ENCODE data around the gene TYW5. TPM values are rescaled to one million over a fixed set of nuclear protein-coding genes. Genes with fewer than 3 reads are reported as not detected.

TYW5 gene
- total RNA-seq, 2 donors from 2014 or later, result 9.4 to 15.7 TPM

- Mint-ChIP-seq H3K27ac (no peak overlapping the region), H3K27me3 (peaks cover 10% of the 10 kb centered on the region), H3K4me3 (no peak overlapping the region), H3K36me3 (ENCODE audit: low read depth) (no peaks in the 10 kb centered on the region), H3K4me1 (peaks cover 10% of the 10 kb centered on the region)
- DNase-seq, result no peak
- ATAC-seq, result no peak
- H3K9me3 ChIP-seq (ENCODE audit: control insufficient read depth, low read length, poor library complexity, severe bottlenecking), result no peaks in the 10 kb centered on the region
These were observed 29.5 kb upstream of the TYW5 start for GRCh38 chr2:199984755-199985154.

- H3K27ac Mint-ChIP-seq, result no peak overlapping the region
- no peaks in the 10 kb centered on the region for H3K9me3 ChIP-seq (ENCODE audit: control insufficient read depth, low read length, poor library complexity, severe bottlenecking)
- DNase-seq, result no peak
- no peak overlapping the region for H3K4me3 Mint-ChIP-seq
- H3K27me3 Mint-ChIP-seq, result peaks cover 7% of the 10 kb centered on the region
- no peaks in the 10 kb centered on the region for H3K36me3 Mint-ChIP-seq (ENCODE audit: low read depth)
- H3K4me1 Mint-ChIP-seq, result peaks cover 11% of the 10 kb centered on the region
- no peak for ATAC-seq
These were observed 28.9 kb upstream of the TYW5 start for GRCh38 chr2:199984159-199984558.

GRCh38 chr2:199983534-199983933 lies 28.2 kb upstream of the TYW5 start:
- DNase-seq (no peak), ATAC-seq (no peak)
- H3K9me3 ChIP-seq (ENCODE audit: control insufficient read depth, low read length, poor library complexity, severe bottlenecking), result no peaks in the 10 kb centered on the region
- Mint-ChIP-seq H3K4me3 (no peak overlapping the region), H3K27me3 (peaks cover 5% of the 10 kb centered on the region), H3K4me1 (peaks cover 14% of the 10 kb centered on the region), H3K27ac (no peak overlapping the region), H3K36me3 (ENCODE audit: low read depth) (no peaks in the 10 kb centered on the region)

GRCh38 chr2:199982126-199982843 lies 27.0 kb upstream of the TYW5 start:
- Mint-ChIP-seq H3K36me3 (ENCODE audit: low read depth) (no peaks in the 10 kb centered on the region), H3K4me3 (no peak overlapping the region), H3K27me3 (peaks cover 5% of the 10 kb centered on the region), H3K4me1 (peaks cover 19% of the 10 kb centered on the region), H3K27ac (peak overlapping the region; percentile 32)
- no peaks in the 10 kb centered on the region for H3K9me3 ChIP-seq (ENCODE audit: control insufficient read depth, low read length, poor library complexity, severe bottlenecking)
- DNase-seq (no peak), ATAC-seq (no peak)

- DNase-seq (peak; percentile 62 to 80 (median 68)), ATAC-seq (peak; percentile 73)
- H3K27ac Mint-ChIP-seq, result peak overlapping the region; percentile 45
- H3K4me1 Mint-ChIP-seq, result peaks cover 16% of the 10 kb centered on the region
- peaks cover 3% of the 10 kb centered on the region for H3K36me3 Mint-ChIP-seq (ENCODE audit: low read depth)
- H3K27me3 Mint-ChIP-seq, result peaks cover 5% of the 10 kb centered on the region
- H3K4me3 Mint-ChIP-seq, result no peak overlapping the region
- H3K9me3 ChIP-seq (ENCODE audit: control insufficient read depth, low read length, poor library complexity, severe bottlenecking), result no peaks in the 10 kb centered on the region
These were observed 24.7 kb upstream of the TYW5 start for GRCh38 chr2:199979832-199980628.

- no peaks in the 10 kb centered on the region for H3K9me3 ChIP-seq (ENCODE audit: control insufficient read depth, low read length, poor library complexity, severe bottlenecking)
- Mint-ChIP-seq H3K36me3 (ENCODE audit: low read depth) (peaks cover 3% of the 10 kb centered on the region), H3K27ac (no peak overlapping the region), H3K27me3 (peaks cover 5% of the 10 kb centered on the region), H3K4me3 (no peak overlapping the region), H3K4me1 (peaks cover 16% of the 10 kb centered on the region)
- DNase-seq, result no peak
- no peak for ATAC-seq
These were observed 24.1 kb upstream of the TYW5 start for GRCh38 chr2:199979398-199979797.

GRCh38 chr2:199977984-199978415 lies 22.7 kb upstream of the TYW5 start:
- H3K4me1 Mint-ChIP-seq, result peaks cover 16% of the 10 kb centered on the region
- no peaks in the 10 kb centered on the region for H3K9me3 ChIP-seq (ENCODE audit: control insufficient read depth, low read length, poor library complexity, severe bottlenecking)
- DNase-seq, result no peak
- H3K4me3 Mint-ChIP-seq, result no peak overlapping the region
- no peak overlapping the region for H3K27ac Mint-ChIP-seq
- peaks cover 3% of the 10 kb centered on the region for H3K36me3 Mint-ChIP-seq (ENCODE audit: low read depth)
- peaks cover 5% of the 10 kb centered on the region for H3K27me3 Mint-ChIP-seq
- no peak for ATAC-seq

GRCh38 chr2:199975273-199975895 lies 20.1 kb upstream of the TYW5 start:
- H3K9me3 ChIP-seq (ENCODE audit: control insufficient read depth, low read length, poor library complexity, severe bottlenecking), result no peaks in the 10 kb centered on the region
- H3K36me3 Mint-ChIP-seq (ENCODE audit: low read depth), result peaks cover 3% of the 10 kb centered on the region
- no peaks in the 10 kb centered on the region for H3K27me3 Mint-ChIP-seq
- ATAC-seq (no peak), DNase-seq (no peak)
- H3K4me3 Mint-ChIP-seq, result peak overlapping the region; percentile 39
- no peak overlapping the region for H3K27ac Mint-ChIP-seq
- H3K4me1 Mint-ChIP-seq, result peaks cover 13% of the 10 kb centered on the region

GRCh38 chr2:199973703-199974102 lies 18.4 kb upstream of the TYW5 start:
- DNase-seq (no peak), ATAC-seq (no peak)

GRCh38 chr2:199972088-199972626 lies 16.9 kb upstream of the TYW5 start:
- no peaks in the 10 kb centered on the region for H3K27me3 Mint-ChIP-seq

More at GRCh38 chr2:199973703-199974102, 18.4 kb upstream of the TYW5 start:
- Mint-ChIP-seq H3K27me3 (no peaks in the 10 kb centered on the region), H3K4me1 (peaks cover 6% of the 10 kb centered on the region), H3K27ac (no peak overlapping the region), H3K36me3 (ENCODE audit: low read depth) (peaks cover 3% of the 10 kb centered on the region), H3K4me3 (no peak overlapping the region)
- H3K9me3 ChIP-seq (ENCODE audit: control insufficient read depth, low read length, poor library complexity, severe bottlenecking), result no peaks in the 10 kb centered on the region

GRCh38 chr2:199968126-199968525 lies 12.8 kb upstream of the TYW5 start:
- Mint-ChIP-seq H3K4me1 (no peaks in the 10 kb centered on the region), H3K27me3 (no peaks in the 10 kb centered on the region), H3K27ac (no peak overlapping the region), H3K4me3 (no peak overlapping the region), H3K36me3 (ENCODE audit: low read depth) (peaks cover 2% of the 10 kb centered on the region)
- no peaks in the 10 kb centered on the region for H3K9me3 ChIP-seq (ENCODE audit: control insufficient read depth, low read length, poor library complexity, severe bottlenecking)
- ATAC-seq (no peak), DNase-seq (no peak)

More at GRCh38 chr2:199972088-199972626, 16.9 kb upstream of the TYW5 start:
- Mint-ChIP-seq H3K36me3 (ENCODE audit: low read depth) (peaks cover 3% of the 10 kb centered on the region), H3K4me1 (no peaks in the 10 kb centered on the region), H3K27ac (no peak overlapping the region), H3K4me3 (no peak overlapping the region)
- no peak for DNase-seq
- H3K9me3 ChIP-seq (ENCODE audit: control insufficient read depth, low read length, poor library complexity, severe bottlenecking), result no peaks in the 10 kb centered on the region
- ATAC-seq, result no peak

- no peaks in the 10 kb centered on the region for H3K27me3 Mint-ChIP-seq
- no peaks in the 10 kb centered on the region for H3K9me3 ChIP-seq (ENCODE audit: control insufficient read depth, low read length, poor library complexity, severe bottlenecking)
- DNase-seq (no peak), ATAC-seq (no peak)
- H3K27ac Mint-ChIP-seq, result peak overlapping the region; percentile 37
- peaks cover 6% of the 10 kb centered on the region for H3K36me3 Mint-ChIP-seq (ENCODE audit: low read depth)
- H3K4me3 Mint-ChIP-seq, result no peak overlapping the region
- H3K4me1 Mint-ChIP-seq, result no peaks in the 10 kb centered on the region
These were observed 11.7 kb upstream of the TYW5 start for GRCh38 chr2:199966976-199967375.

GRCh38 chr2:199966405-199966804 lies 11.1 kb upstream of the TYW5 start:
- H3K9me3 ChIP-seq (ENCODE audit: control insufficient read depth, low read length, poor library complexity, severe bottlenecking), result no peaks in the 10 kb centered on the region
- ATAC-seq (no peak), DNase-seq (no peak)
- no peaks in the 10 kb centered on the region for H3K27me3 Mint-ChIP-seq
- H3K4me3 Mint-ChIP-seq, result no peak overlapping the region
- peaks cover 2% of the 10 kb centered on the region for H3K4me1 Mint-ChIP-seq
- peaks cover 9% of the 10 kb centered on the region for H3K36me3 Mint-ChIP-seq (ENCODE audit: low read depth)
- no peak overlapping the region for H3K27ac Mint-ChIP-seq

All from T-helper 17 cell (primary cell).